HCT116 (cell line): Measurements from ENCODE around the gene RALB. TPM values are rescaled to one million over a fixed set of nuclear protein-coding genes. Genes with fewer than 3 reads are reported as not detected.

Experiments used
- ATAC-seq: fragments of 200-7000 bp; cut with Tn5 transposase; 2 replicates; pipeline ENCODE4 v1.9.1; 2020; ENCODE audit warnings: mild to moderate bottlenecking, moderate library complexity
- BruUV-seq: library from RNA; stranded (reverse); fragments of 400-500 nt; replicated peaks from 2 replicates; lab custom pipeline; 2021; lab: Mats Ljungman, UMichigan
- CTCF ChIA-PET: fragments of 300-600 bp; sonication (Branson Sonifier 250); formaldehyde crosslinking; loops from one replicate; lab custom pipeline; 2021; ENCODE audit warnings: antibody characterized with exemption; lab: Charles Lee
- POLR2A ChIA-PET: fragments of 300-600, 350-600 bp; sonication (Branson Sonifier 250); formaldehyde crosslinking; loops from one replicate; lab custom pipeline; 2021; ENCODE audit warnings: antibody characterized with exemption; lab: Charles Lee
- RAD21 ChIA-PET, 2 experiments: fragments of 300-600 bp; sonication (Branson Sonifier 250); formaldehyde crosslinking; loops; one replicate each; lab custom pipeline; 2023; ENCODE audit warnings: low total read pairs in 2 of 2; ENCODE audit not compliant: uncharacterized antibody in 2 of 2, unreplicated experiment in 2 of 2, low non-redundant PET in 1 of 2; lab: Charles Lee
- DNase-seq: peaks from one replicate; pipeline ENCODE4 v3.0.0-alpha.2; 2010; ENCODE audit warnings: low read depth, low spot score
- H2AFZ ChIP-seq: fragments of 200-600 bp; shearing (Covaris generic), sonication (generic); 2 replicates; pipeline ENCODE4 v1.6.1; 2017; ENCODE audit warnings: low read depth, mixed run types, mixed read lengths, antibody characterized with exemption, low read length; ENCODE audit not compliant: poor library complexity, severe bottlenecking
- H3K27ac ChIP-seq: 2 replicates; pipeline ENCODE4 v1.5.1; 2012; ENCODE audit warnings: low read depth, low read length
- H3K27me3 ChIP-seq: fragments of 200-600 bp; sonication (generic); 2 replicates; pipeline ENCODE4 v1.6.1; 2016; ENCODE audit warnings: mixed run types, low read length, mixed read lengths; ENCODE audit not compliant: insufficient read depth
- H3K36me3 ChIP-seq, 2 experiments: fragments of 200-500 bp in 1 of 2; fragments of 200-600 bp in 1 of 2; sonication (Bioruptor generic) in 1 of 2; sonication (generic) in 1 of 2; 2 replicates each; pipeline versions ENCODE4 v1.5.1 to v1.6.1; 2014 to 2016; ENCODE audit warnings: low read length in 2 of 2, inconsistent platforms in 1 of 2, mixed read lengths in 1 of 2, mixed run types in 1 of 2; ENCODE audit not compliant: insufficient read depth in 2 of 2, control insufficient read depth in 1 of 2
- H3K4me1 ChIP-seq, 2 experiments: fragments of 200-600 bp in 1 of 2; sonication (generic) in 1 of 2; 2 replicates each; pipeline versions ENCODE4 v1.5.1 to v1.6.1; 2012 to 2017; ENCODE audit warnings: low read length in 2 of 2, inconsistent platforms in 1 of 2, mild to moderate bottlenecking in 1 of 2, mixed read lengths in 1 of 2, mixed run types in 1 of 2, moderate library complexity in 1 of 2; ENCODE audit not compliant: insufficient read depth in 2 of 2, control insufficient read depth in 1 of 2
- H3K4me2 ChIP-seq: fragments of 200-600 bp; sonication (generic); 2 replicates; pipeline ENCODE4 v1.6.1; 2017; ENCODE audit warnings: mixed run types, low read length, mixed read lengths
- H3K4me3 ChIP-seq, 2 experiments: fragments of 200-600 bp in 1 of 2; sonication (generic) in 1 of 2; replicated peaks in 1 of 2; 2 replicates each; pipeline ENCODE4 v1.5.1; 2011 to 2016; ENCODE audit warnings: low read length in 2 of 2, control low read depth in 1 of 2, low read depth in 1 of 2, mild to moderate bottlenecking in 1 of 2, mixed read lengths in 1 of 2, mixed run types in 1 of 2
- H3K79me2 ChIP-seq: fragments of 200-600 bp; sonication (generic); 2 replicates; pipeline ENCODE4 v1.6.1; 2017; ENCODE audit warnings: mild to moderate bottlenecking, mixed run types, low read length, moderate library complexity, mixed read lengths; ENCODE audit not compliant: insufficient read depth
- H3K9ac ChIP-seq: fragments of 200-600 bp; sonication (generic); 2 replicates; pipeline ENCODE4 v1.6.1; 2016; ENCODE audit warnings: low read length, mixed read lengths
- H3K9me2 ChIP-seq: fragments of 200-600 bp; sonication (generic), shearing (Covaris generic); 2 replicates; pipeline ENCODE4 v1.6.1; 2017; ENCODE audit warnings: mixed run types, mild to moderate bottlenecking, moderate library complexity; ENCODE audit not compliant: insufficient read depth
- H3K9me3 ChIP-seq, 2 experiments: fragments of 200-500 bp in 1 of 2; fragments of 200-600 bp in 1 of 2; sonication (Bioruptor generic) in 1 of 2; sonication (generic) in 1 of 2; 2 replicates each; pipeline ENCODE4 v1.6.1; 2014 to 2017; ENCODE audit warnings: low read length in 2 of 2, mixed read lengths in 2 of 2, inconsistent platforms in 1 of 2, low read depth in 1 of 2, mild to moderate bottlenecking in 1 of 2, mixed run types in 1 of 2, moderate library complexity in 1 of 2; ENCODE audit not compliant: control insufficient read depth in 1 of 2, insufficient read depth in 1 of 2
- H4K20me1 ChIP-seq: fragments of 200-600 bp; sonication (generic), shearing (Covaris generic); 2 replicates; pipeline ENCODE4 v1.6.1; 2017; ENCODE audit warnings: mixed run types, mild to moderate bottlenecking, moderate library complexity; ENCODE audit not compliant: insufficient read depth
- RAD21 ChIP-seq: IDR thresholded peaks from 2 replicates; pipeline ENCODE4 v1.6.1; 2012; ENCODE audit warnings: low read depth, mild to moderate bottlenecking
- intact Hi-C: fragments of 100-400 bp; cut with micrococcal nuclease; formaldehyde crosslinking; loops from 2 replicates; pipeline ENCODE4 v1.10.0; 2022
- total RNA-seq: library from RNA; stranded (reverse); gene quantifications from one replicate; pipeline ENCODE4 v1.2.1, GENCODE V29; 2021; ENCODE audit not compliant: unreplicated experiment
- TF ChIP-seq, protein P1 (sequence below): IDR thresholded peaks from 2 replicates; pipeline ENCODE4 v1.6.1; 2012

The RALB gene
- total RNA-seq, 1 experiment from 2014 or later = 42.8 TPM

DNA sequence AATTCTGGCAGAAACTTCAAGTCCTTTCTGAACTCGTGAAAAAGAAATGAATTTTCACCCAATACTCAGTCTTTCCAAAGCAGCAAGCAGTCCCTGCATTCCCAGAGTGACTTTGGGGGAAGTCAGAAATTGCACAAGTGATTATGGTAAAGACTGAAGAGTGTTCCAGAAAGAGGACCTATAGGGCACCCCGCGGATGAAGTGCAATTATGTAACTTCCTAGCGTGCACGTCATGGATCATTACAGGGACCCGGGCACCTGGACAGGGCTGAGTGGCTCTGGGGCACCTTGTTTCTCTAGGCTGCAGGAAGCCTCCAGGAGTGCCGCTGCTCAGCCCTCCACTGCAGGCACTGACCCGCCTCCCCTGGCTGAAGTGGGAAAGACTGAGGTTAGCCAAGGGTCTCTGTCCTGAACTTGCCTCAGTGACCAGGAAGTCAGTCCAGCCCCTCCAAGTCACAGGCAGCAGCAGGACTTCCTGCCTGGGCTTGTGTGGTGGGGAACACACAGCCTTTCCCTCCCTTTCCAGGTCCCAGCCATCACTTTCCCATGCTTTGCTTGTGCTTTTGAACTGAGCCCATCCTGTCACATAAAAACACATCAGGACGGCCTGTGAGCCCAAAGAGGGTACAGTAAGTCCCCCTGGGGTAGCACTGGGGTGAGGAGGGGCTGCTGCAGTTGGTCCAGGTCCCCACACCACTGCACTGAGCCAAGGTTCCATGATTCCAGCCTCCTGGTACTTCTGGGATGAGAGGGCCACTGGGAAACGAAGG, 49.2 kb upstream of the RALB start:
- ATAC-seq (no peak), DNase-seq (no peak)
- Histone ChIP-seq H2AFZ (no peak overlapping the region), H3K9me3 (no peaks in the 10 kb centered on the region), H3K4me3 (no peak overlapping the region), H4K20me1 (no peaks in the 10 kb centered on the region), H3K4me2 (no peak overlapping the region), H3K9ac (no peak overlapping the region), H3K27ac (no peak overlapping the region), H3K4me1 (peaks cover 0 to 11% of the 10 kb centered on the region in 2 experiments; a peak in 1 of 4 replicates), H3K79me2 (peaks cover 16% of the 10 kb centered on the region), H3K27me3 (no peaks in the 10 kb centered on the region), H3K9me2 (no peaks in the 10 kb centered on the region), H3K36me3 (0 out of 4 replicates have a peak, but pooled peaks cover 0 to 3% of the 10 kb centered on the region in 2 experiments)
- ChIA-PET POLR2A (no interaction called here), RAD21 (no interaction called here), CTCF (no interaction called here)
- TF ChIP-seq, protein P1, sequence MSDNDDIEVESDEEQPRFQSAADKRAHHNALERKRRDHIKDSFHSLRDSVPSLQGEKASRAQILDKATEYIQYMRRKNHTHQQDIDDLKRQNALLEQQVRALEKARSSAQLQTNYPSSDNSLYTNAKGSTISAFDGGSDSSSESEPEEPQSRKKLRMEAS = no peak
- intact Hi-C loops = no loop called here
- no TSS peak for BruUV-seq

DNA sequence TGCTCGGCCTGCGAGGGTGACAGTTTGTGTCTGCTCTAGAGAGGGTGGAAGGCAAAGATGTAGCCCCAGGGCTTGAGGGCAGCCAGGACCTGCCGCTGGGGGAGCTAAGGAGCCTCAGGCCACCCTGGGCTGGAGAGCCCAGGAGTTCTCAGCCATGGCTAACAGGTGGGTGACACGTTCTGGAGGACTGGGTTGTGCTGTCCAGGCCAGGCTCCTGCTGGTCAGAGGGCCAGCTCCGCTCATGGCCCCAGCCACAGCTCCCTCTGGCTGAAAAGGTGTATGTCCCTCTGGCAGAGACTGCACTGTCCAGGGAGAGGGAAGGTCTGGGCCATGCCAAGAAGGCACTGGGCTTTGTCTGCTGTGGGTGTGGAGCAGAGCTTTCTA, 48.6 kb upstream of the RALB start:
- no peaks in the 10 kb centered on the region for H3K9me2 ChIP-seq
- no peak overlapping the region for H3K4me2 ChIP-seq
- no peak overlapping the region for H2AFZ ChIP-seq
- no peaks in the 10 kb centered on the region for H3K9me3 ChIP-seq
- H3K4me1 ChIP-seq = peaks cover 0 to 11% of the 10 kb centered on the region in 2 experiments; a peak in 1 of 4 replicates
- H4K20me1 ChIP-seq = no peaks in the 10 kb centered on the region
- H3K36me3 ChIP-seq = 0 out of 4 replicates have a peak, but pooled peaks cover 0 to 3% of the 10 kb centered on the region in 2 experiments
- no peak overlapping the region for H3K4me3 ChIP-seq
- ChIA-PET RAD21 (no interaction called here), CTCF (no interaction called here), POLR2A (no interaction called here)
- no peak overlapping the region for H3K9ac ChIP-seq
- H3K79me2 ChIP-seq = peaks cover 21% of the 10 kb centered on the region
- no peak for DNase-seq
- BruUV-seq = no TSS peak
- no peak for ATAC-seq
- intact Hi-C loops = no loop called here
- H3K27me3 ChIP-seq = no peaks in the 10 kb centered on the region
- H3K27ac ChIP-seq = no peak overlapping the region
- TF ChIP-seq, protein P1 = no peak
- TF ChIP-seq RAD21 = no peak
